GM18511 (cell line): Measurements from ENCODE around the gene CMSS1.
A peak's percentile ranks its signal among the peaks of the same experiment; 100 is the strongest.

Source experiments
- ATAC-seq: cut with Tn5 transposase; IDR thresholded peaks from one replicate; pipeline ENCODE4 v1.9.1; 2021; ENCODE audit warnings: mild to moderate bottlenecking, moderate library complexity; ENCODE audit not compliant: unreplicated experiment

Gene CMSS1

GRCh38 chr3:99873269-99874102 lies 55.8 kb downstream of the CMSS1 start:
- no peak for ATAC-seq

GRCh38 chr3:99874237-99875002 lies 56.8 kb downstream of the CMSS1 start:
- ATAC-seq: no peak

- no peak for ATAC-seq
Observed at GRCh38 chr3:99875581-99875928, 57.9 kb downstream of the CMSS1 start.

- peak; percentile 88 for ATAC-seq
Observed at GRCh38 chr3:99875929-99876841, 58.5 kb downstream of the CMSS1 start.

- no peak for ATAC-seq
Observed at GRCh38 chr3:99877031-99877579, 59.4 kb downstream of the CMSS1 start.

GRCh38 chr3:99878005-99878404 lies 60.3 kb downstream of the CMSS1 start:
- ATAC-seq: peak; percentile 49

GRCh38 chr3:99879275-99879674 lies 61.6 kb downstream of the CMSS1 start:
- ATAC-seq: no peak

GRCh38 chr3:99881121-99881524 lies 63.5 kb downstream of the CMSS1 start:
- no peak for ATAC-seq

GRCh38 chr3:99882436-99883137 lies 64.9 kb downstream of the CMSS1 start:
- no peak for ATAC-seq

GRCh38 chr3:99883138-99883461 lies 65.4 kb downstream of the CMSS1 start:
- ATAC-seq: no peak

- no peak for ATAC-seq
Observed at GRCh38 chr3:99883693-99884092, 66.0 kb downstream of the CMSS1 start.

GRCh38 chr3:99884484-99884883 lies 66.8 kb downstream of the CMSS1 start:
- ATAC-seq: no peak

- no peak for ATAC-seq
Observed at GRCh38 chr3:99885085-99885484, 67.4 kb downstream of the CMSS1 start.

GRCh38 chr3:99885851-99886250 lies 68.2 kb downstream of the CMSS1 start:
- no peak for ATAC-seq

GRCh38 chr3:99891610-99892285 lies 74.1 kb downstream of the CMSS1 start:
- ATAC-seq: no peak

GRCh38 chr3:99892332-99892731 lies 74.7 kb downstream of the CMSS1 start:
- ATAC-seq: no peak

GRCh38 chr3:99895131-99895696 lies 77.6 kb downstream of the CMSS1 start:
- ATAC-seq: no peak

- no peak for ATAC-seq
Observed at GRCh38 chr3:99895703-99896441, 78.2 kb downstream of the CMSS1 start.

- no peak for ATAC-seq
Observed at GRCh38 chr3:99896482-99896881, 78.8 kb downstream of the CMSS1 start.
